Prostate gland (tissue), 2 donors: ENCODE measurements around the gene NOXA1.
"Not testable (repeated sequence)": the region's sequence is repeated elsewhere in the genome, so short reads cannot be mapped to it uniquely, and the experiment has no call there.

Experiments used
- CTCF ChIP-seq, 4 experiments: fragments of 200-600 bp in 2 of 4; fragments of 450-650 bp in 2 of 4; sonication (generic) in 2 of 4; IDR thresholded peaks; 1 replicate in 3 of 4; 2 replicates in 1 of 4; pipeline ENCODE4 v1.5.1; 2016 to 2019; ENCODE audit warnings: antibody characterized with exemption in 4 of 4, mild to moderate bottlenecking in 2 of 4, moderate library complexity in 2 of 4
- POLR2A ChIP-seq: fragments of 450-650 bp; IDR thresholded peaks from one replicate; pipeline ENCODE4 v1.6.1; 2016; ENCODE audit warnings: antibody characterized with exemption, mild to moderate bottlenecking
- POLR2AphosphoS5 ChIP-seq: sonication (generic); formaldehyde crosslinking; IDR thresholded peaks from one replicate; pipeline ENCODE4 v1.6.1; 2017; ENCODE audit warnings: antibody characterized with exemption

GRCh38 chr9:137466389-137467085 is 43.3 kb downstream of the NOXA1 start:
- TF ChIP-seq CTCF (IDR thresholded peaks at IDR 0.05); POLR2AphosphoS5; POLR2A: not testable (repeated sequence)
